ENCODE measurements around the gene NCL.
"Not testable (repeated sequence)": the region's sequence is repeated elsewhere in the genome, so short reads cannot be mapped to it uniquely, and the experiment has no call there.

The NCL gene

DNA sequence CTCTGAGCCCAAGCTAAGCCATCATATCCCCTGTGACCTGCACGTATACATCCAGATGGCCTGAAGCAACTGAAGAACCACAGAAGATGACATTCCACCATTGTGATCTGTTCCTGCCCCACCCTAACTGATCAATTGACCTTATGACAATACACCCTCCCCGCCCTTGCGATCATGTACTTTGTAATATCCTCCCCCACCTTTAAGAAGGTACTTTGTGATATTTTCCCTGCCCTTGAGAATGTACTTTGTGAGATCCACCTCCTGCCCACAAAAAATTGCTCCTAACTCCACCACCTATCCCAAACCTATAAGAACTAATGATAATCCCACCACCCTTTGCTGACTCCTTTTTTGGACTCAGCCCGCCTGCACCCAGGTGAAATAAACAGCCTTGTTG, 33.8 kb downstream of the NCL start:
- DNase-seq (ENCODE audit: low read depth in 2 of 2) = not testable (repeated sequence)

DNA sequence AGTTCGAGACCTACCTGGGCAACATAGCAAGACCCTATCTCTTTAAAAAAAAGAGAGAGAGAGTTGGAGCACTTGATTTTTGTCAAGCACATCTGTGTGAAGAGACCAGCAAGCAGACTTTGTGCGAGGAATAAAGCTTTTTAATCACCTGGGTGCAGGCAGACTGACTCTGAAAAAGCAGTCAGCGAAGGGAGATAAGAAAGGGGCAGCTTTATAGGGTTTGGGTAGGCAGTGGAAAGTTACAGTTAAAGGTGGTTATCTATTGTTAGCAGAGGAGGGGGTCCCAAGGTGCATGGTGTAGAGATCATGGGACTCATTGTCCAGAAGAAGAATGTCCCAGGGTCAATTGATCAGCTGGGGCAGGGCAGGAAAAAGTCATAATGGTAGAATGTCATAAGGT, 34.4 kb downstream of the NCL start:
- no peak for DNase-seq (ENCODE audit: low read depth in 2 of 2)

DNA sequence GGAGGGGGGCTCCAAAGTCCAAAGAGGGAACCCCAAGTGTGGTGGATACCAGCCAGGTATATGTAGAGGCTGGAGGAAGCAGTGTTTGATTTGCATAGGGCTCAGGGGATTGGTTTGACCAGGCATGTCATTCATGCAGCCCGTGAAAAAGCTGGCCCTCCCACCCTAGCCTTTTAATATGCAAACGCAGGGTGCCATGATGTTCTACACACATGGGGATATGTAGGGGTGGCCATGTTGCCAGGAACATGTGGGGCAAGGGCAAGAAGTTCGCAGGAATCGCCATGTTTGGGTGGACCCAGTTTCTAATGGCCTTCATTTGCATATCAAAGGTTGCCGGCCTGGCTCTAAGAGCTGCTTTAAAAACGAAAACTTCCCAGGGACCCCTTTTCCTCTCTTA, 35.1 kb downstream of the NCL start:
- no peak for DNase-seq (ENCODE audit: low read depth in 2 of 2)

DNA sequence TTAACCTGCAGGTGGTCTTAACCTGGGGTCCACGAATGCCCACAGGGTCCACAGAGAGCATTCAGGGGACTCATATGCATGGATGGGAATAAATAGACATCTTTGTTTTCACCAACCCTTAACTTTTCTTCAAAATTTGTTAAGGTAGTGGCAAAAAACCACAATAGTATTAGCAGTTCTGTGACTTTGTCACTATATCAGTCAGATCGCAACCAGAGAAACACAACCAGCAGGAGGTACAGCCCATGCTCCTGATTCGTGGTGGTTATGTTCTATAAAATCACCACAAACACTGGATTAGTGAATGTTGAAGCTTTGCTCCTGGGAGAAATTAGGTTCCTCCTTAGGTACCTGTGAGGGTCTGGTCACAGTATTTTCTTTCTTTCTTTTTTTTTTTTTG, 37.2 kb downstream of the NCL start:
- DNase-seq (ENCODE audit: low read depth in 2 of 2) = no peak

DNA sequence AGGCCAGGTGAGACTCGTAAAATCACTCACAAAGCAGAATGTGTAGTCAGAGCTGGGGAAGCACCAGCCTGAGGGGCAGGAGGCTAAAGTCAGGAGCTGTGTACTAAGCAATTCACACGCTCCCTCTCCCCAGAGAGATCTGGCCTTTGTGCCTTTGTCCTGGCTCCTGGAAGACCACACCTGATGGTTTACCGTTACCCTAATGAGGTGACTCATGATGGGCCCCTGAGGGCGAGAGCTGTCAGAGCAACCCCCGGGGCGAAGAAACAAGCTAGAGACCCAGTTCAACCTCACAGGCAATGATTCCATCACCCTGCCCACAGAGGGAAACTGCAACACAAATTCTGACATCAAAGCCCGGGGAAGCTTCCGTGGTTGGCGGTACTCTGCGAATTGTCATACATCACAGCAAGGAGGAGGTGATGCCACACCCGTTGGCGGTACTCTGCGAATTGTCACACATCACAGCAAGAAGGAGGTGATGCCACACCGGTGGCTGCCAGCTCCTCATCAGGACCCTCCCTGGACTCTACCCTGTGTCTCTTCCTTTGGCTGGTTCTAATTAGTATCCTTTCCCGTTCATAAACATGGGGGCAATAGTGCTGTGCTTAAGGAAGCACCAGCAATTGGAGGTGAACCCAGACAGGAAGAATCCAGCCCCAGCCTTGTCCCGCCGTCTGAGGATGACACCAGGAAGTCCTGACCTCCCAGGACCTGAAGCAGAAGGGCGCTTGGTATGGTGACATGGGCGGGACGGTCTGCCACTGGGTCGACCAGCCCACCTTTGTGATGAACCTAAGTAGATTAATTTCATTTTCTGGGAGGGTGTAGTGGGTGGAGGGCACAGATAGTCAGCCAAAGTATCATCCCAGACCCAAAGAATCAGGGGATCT, 38.2 kb downstream of the NCL start:
- peak; percentile 60 to 74 for DNase-seq (ENCODE audit: low read depth in 2 of 2)

DNA sequence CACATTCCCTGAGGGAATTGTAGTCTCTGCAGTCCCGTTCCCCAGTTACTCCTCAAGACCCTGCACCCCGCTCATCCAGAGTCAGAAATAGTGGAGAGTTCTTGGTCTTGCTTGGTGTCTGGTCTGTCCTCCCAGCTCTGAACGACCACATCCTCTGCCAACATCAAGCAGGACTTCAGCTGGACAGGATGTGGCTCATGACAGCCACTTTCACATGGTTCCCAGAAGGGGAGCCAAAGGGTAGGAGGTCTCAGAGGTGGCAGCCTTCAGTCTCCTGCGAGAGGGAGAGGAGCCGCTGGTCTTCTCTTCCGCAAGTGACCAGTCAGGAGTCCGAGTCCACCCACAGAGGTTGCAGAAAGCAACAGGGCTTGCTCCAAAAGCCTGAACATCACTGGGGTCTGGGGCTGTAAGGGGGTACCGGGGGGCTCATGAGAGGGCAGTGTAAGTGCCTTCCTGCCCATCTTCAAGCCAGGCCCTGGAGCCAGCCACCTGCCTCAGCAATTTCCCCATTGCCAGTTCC, 38.9 kb downstream of the NCL start:
- DNase-seq (ENCODE audit: low read depth in 2 of 2) = no peak

DNA sequence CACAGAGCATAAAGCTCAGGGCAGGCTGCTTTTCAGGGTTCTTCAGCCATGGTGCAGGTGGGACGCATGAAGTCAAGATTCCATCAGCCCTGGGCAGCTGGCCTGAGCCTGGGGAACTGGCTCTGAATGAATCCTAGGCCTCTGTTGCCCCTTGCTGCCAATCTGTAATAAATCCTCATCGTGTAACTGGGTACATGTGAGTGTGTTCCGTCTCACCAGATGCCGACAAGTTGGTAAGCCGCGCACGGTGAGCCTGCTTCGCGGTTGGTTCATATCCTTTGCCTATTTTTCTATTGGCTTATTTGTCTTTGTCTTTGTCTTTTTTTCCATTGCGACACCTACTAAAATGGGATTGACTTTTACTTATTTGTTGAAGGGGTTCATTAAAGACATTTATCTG, 41.1 kb downstream of the NCL start:
- no peak for DNase-seq (ENCODE audit: low read depth in 2 of 2)

DNA sequence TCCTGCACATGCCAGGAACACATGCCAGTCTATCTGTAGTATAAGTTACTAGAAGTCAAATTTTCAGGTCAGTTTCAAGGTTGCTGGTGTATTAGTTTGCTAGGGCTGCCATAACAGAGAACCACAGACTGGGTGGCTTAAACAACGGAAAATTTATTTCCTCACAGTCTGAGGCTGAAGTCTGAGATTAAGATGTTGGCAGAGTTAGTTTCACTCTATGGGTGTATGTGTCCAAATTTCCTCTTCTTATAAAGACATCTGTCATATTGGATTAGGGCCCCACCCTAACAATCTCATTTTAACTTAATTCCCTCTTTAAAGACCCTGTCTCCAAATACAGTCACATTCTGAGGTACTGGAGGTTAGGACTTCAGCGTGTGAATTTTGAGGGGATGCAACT, 42.2 kb downstream of the NCL start:
- no peak for DNase-seq (ENCODE audit: low read depth in 2 of 2)

DNA sequence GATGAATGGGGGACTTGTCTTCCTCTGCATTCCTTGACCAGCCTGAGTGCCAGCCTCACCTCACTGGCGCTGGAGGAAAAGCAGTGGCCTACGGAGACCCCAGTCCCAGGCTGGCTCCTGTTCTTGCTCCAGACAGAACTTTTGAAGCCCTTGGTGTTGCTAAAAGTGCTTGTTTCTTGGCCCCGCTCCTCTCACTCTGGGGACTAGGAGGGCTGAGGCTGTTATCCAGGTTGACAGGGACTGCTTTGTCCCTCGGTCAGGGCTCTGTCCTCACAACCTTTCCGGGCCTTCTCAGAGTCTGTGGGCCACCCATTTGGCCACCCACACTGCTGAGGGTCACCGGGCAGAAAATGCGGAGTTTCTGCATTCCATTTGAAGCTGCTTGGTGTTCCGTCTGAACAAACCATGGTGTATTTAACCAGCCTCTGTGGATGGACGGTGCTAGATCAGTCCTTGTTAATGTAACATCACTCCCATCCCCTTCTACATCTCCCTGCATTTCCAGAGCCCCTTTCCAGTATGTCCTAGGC, 43.2 kb downstream of the NCL start:
- no peak for DNase-seq (ENCODE audit: low read depth in 2 of 2)

DNA sequence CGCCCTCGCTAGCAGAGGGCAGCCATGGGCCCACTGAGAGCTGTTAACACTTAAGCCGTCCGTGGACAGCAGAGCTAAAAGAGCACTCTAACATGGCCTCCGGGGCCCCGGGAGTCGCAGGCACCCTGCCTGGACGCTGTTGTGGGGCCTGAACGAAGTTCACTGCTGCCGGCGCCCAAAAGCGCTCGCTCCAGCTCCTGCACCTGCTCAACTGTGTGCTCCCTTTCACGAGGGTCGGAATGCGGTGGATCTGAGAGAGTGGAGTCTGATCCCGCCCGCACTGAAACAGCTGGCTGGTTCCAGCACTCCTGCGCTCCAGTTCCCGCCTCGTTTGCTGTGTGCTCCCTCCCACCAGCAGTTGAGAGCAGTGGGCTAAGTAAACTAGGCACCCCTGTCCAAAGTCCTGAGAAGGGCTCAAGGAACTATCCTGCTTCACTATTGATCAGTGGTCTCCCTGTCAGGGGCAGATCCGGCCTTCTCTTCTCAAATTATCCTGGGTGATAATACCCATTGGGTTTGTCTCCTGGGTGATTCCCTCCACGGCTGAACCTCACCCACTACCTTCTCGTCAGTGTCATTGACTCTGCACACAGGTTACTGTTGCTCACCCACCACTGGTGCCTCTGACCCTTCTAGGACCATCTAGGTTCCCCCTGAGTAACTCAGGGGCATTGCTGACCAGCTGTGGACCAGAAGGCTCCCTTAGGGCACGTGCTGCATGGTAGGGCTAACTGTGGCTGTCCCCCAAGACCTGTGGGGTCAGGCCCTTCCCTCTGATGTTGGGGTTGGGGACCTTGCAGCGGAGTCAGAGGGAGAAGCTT, 45.3 kb downstream of the NCL start:
- DNase-seq (ENCODE audit: low read depth in 2 of 2) = no peak

DNA sequence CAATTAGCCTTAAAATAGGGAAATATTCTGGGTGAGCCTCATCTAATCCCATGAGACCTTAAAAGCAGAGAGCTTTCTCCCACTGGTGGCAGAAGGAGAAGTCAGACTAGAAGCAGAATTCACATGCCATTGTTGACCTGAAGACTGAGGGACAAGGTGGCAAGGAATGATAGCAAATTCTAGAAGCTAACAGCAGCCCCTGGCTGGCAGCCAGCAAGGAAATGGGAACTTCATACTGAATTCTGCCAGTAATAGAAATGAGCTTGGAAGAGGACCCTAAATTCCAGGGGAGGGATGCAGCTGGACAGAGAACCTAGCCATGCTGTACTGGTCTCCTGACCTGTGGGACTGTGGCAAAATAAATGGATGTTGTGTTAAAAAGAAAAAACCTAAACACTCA, 49.3 kb downstream of the NCL start:
- no peak for DNase-seq (ENCODE audit: low read depth in 2 of 2)

DNA sequence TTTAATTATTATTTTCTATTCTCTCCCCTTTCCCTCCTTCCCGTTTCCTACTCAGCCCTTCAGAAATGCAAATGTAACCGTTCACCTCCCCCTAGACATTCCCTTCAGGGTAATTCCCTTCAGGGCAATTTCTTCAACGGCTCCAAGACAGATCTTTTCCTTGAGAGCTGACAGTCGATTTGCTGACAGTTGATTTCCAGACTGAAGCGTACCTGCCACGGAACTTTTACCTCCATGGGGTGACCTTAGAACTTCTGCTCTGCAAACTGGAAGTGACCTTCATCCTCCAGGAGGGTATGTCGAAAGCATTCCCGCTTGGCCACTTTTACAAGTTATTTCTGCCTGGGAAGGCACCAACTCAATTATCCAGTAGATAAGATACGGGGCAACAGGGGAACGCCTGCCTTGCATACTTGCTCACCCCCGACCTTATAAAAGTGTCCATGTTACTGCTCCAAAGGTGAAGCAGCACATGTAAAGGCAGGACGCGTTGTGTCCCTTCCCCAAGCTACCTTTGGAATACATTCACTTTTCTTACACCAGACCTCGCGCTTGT, 50.3 kb downstream of the NCL start:
- DNase-seq (ENCODE audit: low read depth in 2 of 2) = no peak

DNA sequence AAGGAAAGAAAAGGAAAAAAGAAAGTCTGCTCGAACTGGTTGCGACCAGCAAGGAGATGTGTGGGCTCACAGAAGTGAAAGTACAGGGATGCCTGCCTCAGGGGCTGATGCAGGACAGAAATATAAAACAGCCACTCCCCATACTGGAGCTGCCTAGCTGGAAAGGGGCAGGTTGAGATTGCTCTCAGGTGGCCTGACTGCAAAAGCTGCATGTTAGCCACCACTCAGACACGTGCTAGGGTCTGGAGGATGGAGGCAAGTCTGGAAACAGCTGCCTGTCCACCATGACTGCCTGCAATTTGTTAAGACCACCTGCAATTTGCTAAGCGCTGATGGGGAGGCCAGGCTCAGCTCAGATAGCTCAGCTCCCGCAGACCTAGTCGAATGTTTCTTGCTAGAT, 50.8 kb downstream of the NCL start:
- DNase-seq (ENCODE audit: low read depth in 2 of 2) = no peak

DNA sequence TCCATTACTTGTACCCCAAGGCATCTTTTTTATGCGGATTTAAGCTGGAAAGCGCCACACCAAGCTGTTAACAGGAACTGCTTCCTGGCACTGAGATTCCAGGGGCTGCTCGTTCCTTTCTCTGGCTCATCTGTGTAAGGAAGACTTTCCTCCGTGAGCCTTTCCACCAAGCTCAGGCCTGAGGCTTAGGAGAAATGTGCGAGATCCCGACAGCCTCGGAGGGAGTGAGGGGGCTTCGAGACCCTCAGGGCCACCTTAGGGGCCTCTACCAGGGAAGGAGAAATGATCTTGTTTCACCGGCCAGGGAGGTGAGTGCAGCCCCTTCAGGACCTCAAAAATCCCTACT, 51.7 kb downstream of the NCL start:
- no peak for DNase-seq (ENCODE audit: low read depth in 2 of 2)

DNA sequence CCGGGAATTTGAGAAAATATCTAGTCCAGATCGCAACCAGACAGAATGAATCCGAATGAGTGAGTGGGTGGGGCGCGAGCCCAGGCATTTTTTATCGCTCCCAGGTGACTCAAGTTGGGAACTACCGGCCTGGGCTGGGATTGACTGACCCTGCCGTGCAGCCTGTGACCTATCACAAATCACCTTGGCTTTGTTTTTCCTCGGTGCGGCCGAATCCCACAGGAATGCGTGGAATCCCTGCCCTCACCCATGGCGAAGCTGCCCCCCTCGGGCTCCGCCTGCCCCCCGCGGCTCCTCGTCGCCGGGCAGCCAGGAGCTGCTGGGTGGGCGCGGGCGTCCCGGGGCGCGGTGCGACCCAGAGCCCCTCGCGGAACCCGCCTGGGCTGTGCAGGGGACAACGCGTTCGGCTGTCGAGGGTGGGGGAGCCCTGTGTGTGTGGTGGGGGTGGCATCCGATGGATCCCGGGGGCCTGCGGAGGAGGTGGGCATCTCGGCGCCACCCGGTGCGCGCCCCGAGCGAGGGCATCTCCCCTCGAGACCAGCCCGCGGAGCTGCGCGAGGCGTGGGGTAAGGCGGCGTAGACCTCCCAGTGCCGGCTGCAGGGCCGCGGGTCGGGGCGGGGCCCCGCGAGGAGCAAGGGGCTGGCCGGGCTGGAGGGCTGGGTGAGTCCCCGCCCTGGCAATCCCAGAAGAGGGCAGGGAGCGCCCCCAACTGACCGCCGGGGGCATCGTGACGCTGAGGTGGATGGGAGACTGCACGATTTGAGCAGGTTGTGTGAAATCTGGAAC, 52.3 kb downstream of the NCL start:
- DNase-seq (ENCODE audit: low read depth in 2 of 2) = peak; percentile 39 to 75

DNA sequence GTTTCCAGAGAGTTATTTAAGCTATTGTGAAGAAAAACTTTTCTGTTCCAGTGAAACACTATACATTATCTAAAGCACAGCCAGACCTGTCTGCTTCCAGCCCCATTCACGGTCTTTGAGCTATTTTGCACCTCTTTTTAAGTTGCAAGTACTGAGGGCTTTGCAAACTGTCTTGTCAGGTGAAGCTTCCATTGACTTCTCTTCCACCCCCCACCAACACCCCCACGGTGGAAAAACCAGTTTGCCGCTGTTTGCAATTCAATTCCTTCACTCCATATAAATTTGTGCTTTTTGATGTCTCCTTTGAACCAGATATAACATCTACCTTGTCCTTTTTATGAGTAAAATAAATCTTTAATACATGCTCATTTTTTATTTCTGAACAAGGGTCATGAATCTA, 53.0 kb downstream of the NCL start:
- no peak for DNase-seq (ENCODE audit: low read depth in 2 of 2)

DNA sequence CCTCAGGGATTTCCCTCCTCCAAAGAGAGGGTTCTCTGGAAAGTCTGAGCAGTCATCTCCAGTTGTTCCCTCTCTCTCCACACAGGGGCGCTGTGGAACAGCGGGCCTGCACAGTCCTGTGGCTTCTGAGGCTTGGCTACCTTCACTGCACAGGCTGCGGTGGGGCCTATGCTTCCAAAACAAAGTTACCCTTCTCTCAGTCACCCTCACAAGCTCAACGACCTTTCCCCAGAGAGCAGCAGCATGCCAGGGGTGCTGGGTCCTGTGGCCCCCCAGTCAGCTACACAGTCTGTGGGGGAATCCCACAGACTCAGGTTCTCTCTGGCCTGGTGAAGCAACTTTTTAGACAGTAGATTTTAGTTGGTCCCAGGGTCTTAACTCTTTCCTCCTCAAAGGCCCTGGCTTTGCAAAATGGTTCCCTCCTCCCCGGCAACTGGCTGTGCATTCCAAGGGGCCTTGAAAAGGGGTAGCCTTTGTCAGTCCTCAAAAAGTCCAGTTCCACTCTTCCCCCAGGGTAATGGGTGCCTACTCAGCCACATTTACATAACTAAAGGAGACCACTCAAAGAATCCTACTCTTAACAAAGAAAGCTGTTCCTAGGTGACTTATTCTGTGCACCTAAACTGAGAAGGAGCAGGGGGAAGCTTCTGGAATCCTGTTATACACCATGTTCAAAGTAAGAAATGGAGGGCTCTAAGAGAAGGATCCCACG, 53.8 kb downstream of the NCL start:
- no peak for DNase-seq (ENCODE audit: low read depth in 2 of 2)

DNA sequence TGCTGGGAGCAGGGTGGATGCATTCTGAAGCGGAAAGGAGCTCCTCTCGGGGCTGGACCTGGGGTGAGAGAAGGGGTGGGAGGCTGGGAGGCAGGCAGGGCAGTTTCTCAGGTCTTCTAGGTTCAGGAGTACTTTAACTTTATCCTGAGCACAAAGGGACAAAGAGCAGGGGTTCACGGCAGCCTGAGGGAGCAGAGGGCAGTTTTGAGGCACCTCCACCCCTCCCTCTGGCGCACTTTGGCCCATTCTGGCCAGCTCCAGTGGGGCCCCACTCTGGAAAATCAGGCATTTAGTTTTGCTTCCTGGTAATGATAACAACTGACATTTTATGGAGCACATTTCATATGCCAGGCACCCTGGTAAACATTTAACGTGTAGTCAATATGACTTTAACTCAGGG, 54.5 kb downstream of the NCL start:
- no peak for DNase-seq (ENCODE audit: low read depth in 2 of 2)

DNA sequence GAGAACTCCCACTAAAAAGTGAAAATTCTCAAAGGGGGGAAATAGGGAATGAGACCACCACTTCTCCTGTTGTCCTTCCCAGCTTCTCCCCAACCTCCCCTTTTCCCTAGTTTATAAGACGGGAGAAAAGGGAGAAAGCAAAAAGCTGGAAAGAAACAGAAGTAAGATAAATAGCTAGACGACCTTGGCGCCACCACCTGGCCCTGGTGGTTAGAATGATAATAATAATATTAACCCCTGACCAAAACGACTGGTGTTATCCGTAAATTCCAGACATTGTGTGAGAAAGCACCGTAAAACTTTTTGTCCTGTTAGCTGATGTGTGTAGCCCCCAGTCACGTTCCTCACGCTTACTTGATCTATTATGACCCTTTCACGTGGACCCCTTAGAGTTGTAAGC, 56.0 kb downstream of the NCL start:
- not testable (repeated sequence) for DNase-seq (ENCODE audit: low read depth in 2 of 2)

DNA sequence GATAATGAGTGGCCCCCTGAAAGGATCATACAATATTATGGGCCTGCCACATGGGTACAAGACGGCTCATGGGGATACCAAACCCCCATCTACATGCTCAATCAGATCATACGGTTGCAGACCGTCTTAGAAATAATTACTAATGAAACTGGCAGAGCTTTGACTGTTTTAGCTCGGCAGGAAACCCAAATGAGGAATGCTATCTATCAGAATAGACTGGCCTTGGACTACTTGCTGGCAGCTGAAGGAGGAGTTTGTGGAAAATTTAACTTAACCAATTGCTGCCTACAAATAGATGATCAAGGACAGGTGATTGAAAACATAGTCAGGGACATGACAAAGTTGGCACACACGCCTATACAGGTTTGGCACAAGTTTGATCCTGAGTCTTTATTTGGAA, 56.6 kb downstream of the NCL start:
- not testable (repeated sequence) for DNase-seq (ENCODE audit: low read depth in 2 of 2)

All from stimulated activated CD8-positive, alpha-beta memory T cell treated with anti-CD3 and anti-CD28 coated beads, Interleukin-7, amount 100 ng/mL, for 4 hours (primary cell).